GM19324 (cell line): ENCODE results near the gene RAB11FIP5.
"Not testable (repeated sequence)": the region's sequence is repeated elsewhere in the genome, so short reads cannot be mapped to it uniquely, and the experiment has no call there.

Experiments used
- ATAC-seq: cut with Tn5 transposase; IDR thresholded peaks from one replicate; pipeline ENCODE4 v1.9.1; 2021; ENCODE audit warnings: mild to moderate bottlenecking, moderate library complexity; ENCODE audit not compliant: unreplicated experiment, low FRiP score

RAB11FIP5 gene, protein sequence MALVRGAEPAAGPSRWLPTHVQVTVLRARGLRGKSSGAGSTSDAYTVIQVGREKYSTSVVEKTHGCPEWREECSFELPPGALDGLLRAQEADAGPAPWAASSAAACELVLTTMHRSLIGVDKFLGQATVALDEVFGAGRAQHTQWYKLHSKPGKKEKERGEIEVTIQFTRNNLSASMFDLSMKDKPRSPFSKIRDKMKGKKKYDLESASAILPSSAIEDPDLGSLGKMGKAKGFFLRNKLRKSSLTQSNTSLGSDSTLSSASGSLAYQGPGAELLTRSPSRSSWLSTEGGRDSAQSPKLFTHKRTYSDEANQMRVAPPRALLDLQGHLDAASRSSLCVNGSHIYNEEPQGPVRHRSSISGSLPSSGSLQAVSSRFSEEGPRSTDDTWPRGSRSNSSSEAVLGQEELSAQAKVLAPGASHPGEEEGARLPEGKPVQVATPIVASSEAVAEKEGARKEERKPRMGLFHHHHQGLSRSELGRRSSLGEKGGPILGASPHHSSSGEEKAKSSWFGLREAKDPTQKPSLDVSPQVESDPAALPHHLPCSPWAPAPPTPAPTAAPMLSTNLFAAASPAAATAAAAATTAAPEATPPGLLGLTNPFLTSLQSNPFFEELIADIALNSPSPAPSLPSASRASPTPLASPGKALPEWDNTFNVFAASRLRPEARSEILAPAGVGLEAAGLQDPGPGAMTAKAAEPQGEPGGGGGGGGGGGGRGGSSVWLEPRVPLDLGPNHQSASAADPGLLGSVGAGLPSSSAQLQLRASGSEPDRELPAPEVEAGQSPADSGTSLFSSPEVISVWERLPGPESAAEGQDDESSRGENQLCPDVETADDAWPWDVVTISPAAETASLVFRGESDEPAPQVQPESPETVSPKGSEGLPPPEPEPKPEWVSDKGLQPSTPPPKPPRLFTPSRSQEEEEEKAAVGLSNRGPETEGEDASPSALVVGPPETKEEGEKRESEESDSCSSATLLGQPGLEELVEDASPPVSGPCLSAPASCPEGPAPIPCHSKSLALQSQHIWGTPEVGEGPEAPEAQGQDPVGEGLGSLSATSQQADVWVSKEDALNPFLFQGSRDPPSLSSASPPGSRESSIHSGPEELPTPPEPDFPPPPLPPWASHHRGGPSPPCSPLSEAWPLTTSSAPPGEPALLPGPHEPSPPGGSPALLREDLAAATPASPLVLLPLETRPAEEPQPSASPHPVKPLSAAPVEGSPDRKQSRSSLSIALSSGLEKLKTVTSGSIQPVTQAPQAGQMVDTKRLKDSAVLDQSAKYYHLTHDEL (N-terminal part only)

GRCh38 chr2:73112913-73113854 lies at the start of gene RAB11FIP5:
RAB11FIP5 (minus strand) TSS chr2:73112948; CDS start chr2:73112777, 171 bp downstream.
- peak; percentile 70 for ATAC-seq

GRCh38 chr2:73156539-73157124 lies 43.9 kb upstream of the RAB11FIP5 start:
- no peak for ATAC-seq

DNA sequence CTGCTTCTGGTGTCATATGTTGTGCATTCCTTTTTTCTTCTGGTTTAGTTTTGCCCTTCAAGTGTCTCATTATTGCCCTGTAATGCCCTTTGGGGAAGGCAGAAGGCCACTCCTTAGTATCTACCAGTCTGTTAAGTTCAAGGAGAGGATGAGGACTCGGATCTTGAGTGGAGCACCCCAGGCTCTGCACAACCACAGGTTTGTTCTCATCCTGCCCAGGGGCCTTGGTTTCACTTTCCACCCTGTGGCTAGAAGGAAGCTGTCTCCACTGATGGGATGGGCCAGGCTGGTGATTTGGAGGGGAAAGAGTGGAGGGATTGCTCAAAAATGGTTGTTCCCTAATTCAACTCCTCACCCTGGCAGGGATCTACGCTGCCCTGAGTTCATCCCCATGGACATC lies 30.2 kb upstream of the RAB11FIP5 start:
- ATAC-seq = no peak

DNA sequence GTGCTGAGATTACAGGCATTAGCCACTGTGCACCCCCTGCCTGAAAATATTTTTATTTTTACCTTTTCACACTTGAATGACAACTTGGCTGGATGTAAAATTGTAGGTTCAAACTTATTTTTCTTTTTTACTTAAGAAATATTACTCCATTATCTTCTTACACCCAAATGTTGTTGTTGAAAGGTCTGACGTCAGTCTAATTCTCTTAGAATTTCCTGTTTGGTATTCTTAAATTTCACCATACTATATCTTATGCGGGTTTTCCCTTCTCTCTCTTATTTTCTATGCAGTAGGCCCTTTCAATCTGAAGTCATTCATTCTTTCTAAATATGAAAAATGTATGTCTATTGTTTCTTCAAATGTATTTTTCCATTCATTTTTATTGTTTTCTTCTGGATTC lies 29.1 kb upstream of the RAB11FIP5 start:
- no peak for ATAC-seq

GRCh38 chr2:73135236-73135635 lies 22.5 kb upstream of the RAB11FIP5 start:
- ATAC-seq = no peak

DNA sequence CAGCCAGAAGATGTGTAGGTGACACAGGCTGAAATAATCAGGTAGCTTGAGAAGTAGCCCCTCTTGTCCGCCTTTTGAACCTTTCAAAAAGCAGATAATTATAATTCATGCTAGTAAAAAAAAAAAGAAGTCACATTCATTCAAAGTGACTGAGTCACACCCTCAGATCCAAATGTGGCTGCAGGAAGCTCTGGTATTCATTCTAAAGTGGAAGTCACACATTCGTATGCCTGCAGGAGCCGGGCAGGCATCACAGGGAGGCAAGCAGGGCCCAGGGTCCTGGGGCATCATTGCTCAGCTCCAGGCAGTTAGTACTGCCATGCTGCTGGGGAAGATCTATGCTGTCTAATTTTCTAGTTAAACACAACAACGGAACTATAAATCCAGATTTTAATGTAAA lies 21.7 kb upstream of the RAB11FIP5 start:
- ATAC-seq = no peak

DNA sequence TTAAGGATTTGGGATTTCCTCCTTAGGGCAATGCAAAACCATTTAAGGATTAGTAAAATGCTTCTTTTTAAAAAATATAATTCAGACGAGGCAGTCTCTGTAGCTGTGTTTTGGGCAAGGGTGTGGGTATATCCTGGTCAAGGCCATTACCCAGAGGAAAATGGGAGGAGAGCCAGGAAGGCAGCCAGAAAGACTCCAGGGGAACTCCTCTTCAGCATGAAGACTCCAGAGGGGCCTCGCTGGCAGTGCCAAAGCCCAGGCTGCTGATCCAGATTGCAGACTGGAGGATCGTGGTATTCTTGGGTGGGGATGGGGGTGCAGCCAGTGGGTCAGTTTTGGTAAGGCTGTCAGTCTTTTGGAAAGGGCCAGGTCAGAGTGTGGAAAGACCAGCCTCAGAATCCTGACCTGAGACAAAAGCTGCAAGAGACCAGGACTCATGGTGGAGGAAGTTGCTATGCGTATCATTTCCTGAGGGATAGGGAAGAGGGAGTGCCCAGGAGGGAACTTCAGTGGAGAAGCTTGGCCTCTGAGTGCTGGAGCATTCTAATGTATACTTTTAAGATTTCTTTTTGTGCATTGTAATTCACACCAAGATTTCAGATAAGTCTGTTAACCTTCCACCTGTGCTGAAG lies 20.9 kb upstream of the RAB11FIP5 start:
- ATAC-seq = no peak

GRCh38 chr2:73131807-73132206 lies 19.1 kb upstream of the RAB11FIP5 start:
- no peak for ATAC-seq

GRCh38 chr2:73130790-73131189 lies 18.0 kb upstream of the RAB11FIP5 start:
- no peak for ATAC-seq

- ATAC-seq = no peak
These were observed 16.2 kb upstream of the RAB11FIP5 start for GRCh38 chr2:73128841-73129535.

- ATAC-seq = no peak
These were observed 9.8 kb upstream of the RAB11FIP5 start for GRCh38 chr2:73122536-73122935.

DNA sequence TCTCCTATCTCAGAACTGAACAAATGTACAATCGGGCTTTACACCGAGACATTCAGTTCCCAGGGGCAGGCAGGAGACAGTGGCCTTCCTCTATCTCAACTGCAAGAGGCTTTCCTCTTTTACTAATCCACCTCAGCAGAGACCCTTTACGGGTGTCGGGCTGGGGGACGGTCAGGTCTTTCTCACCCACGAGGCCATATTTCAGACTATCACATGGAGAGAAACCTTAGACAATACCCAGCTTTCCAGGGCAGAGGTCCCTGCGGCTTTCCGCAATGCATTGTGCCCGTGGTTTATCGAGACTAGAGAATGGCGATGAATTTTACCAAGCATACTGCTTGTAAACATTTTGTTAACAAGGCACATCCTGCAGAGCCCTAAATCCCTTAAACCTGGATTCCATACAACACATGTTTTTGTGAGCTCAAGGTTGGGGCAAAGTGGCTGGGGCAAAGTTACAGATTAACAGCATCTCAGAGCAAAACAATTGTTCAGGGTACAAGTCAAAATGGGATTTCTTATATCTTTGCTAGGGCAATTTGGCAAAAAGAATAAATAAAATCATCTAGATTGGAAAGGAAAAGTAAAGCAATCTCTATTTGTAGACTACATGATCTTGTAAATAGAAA lies 7.0 kb upstream of the RAB11FIP5 start:
- not testable (repeated sequence) for ATAC-seq

DNA sequence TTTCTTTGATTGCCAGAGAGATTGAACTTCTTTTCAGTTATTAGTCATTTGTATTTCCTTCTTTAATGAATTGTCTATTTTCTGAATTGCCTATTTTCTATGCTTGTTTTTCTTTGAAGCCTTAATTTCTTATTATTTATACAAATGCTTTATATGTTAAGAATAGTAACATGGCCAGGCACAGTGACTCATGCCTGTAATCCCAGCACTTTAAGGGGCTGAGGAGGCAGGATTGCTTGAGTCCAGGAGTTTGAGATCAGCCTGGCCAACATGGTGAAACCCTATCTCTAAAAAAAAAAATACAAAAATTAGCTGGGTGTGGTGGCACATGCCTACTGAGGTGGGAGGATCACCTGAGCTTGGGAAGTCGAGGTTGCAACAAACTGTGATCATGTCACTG lies 4.7 kb upstream of the RAB11FIP5 start:
- no peak for ATAC-seq

DNA sequence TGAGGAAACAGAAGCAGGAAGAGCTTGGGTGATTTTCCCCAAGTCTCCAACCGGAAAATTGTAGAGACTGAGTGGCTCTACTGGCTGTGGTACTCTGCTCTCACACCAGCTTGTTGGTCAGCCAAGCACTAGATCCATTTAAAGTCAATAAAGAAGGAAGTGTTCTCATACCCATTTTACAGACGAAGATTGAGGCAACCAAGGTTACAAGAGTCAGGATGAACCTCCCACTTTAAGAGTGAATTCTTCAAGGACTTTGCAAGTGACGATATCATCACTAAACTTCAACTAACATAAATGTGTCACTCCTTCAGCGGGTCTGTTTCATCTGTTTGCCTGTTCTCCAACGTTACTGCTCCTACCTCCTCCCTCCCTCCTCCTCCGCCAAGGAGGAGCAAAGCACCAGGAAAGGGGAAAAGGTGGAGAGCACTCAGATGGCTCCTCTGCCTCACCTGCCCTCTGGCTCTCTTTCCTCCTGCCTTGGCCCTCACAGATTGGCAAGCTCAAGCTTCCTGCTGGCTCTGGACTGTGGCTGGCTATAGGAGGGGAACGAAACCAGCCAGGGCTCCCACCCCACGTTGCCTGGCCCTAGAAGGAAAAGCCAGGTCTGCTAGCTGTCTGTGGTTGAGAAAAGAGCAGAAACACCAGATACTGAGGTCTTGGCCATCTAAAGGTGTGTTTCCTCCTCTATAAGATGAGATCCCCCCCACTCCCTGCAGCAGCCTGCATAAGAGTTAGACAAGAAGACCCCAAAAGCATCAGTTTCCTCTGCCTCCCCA lies 3.6 kb upstream of the RAB11FIP5 start:
- no peak for ATAC-seq

DNA sequence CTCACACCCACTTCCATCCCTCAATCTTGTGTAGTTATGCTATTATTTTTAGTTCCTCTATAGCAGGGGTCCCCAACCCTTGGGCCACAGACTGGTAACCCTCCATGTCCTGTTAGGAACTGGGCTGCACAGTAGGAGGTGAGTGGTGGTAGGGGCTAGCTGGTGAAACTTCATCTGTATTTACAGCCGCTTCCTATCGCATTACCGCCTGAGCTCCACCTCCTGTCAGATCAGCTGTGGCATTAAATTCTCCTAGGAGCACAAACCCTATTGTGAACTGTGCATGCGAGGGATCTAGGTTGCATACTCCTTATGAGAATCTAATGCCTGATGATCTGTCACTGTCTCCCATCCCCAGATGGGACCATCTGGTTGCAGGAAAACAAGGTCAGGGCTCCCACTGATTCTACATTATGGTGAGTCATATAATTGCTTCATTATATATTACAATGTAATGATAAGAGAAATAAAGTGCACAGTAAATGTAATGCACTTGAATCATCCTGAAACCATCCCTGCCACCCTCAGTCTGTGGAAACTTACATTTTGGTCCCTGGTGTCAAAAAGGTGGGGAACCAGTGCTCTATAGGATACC lies 1.6 kb upstream of the RAB11FIP5 start:
- ATAC-seq = no peak

- ATAC-seq = peak; percentile 15
These were observed 479 bp downstream of the RAB11FIP5 start for GRCh38 chr2:73112026-73112912.
